Mesothelial cell of epicardium (in vitro differentiated cells): ENCODE results near the gene ZFP62. TPM values are rescaled to one million over a fixed set of nuclear protein-coding genes. Genes with fewer than 3 reads are reported as not detected.

ENCODE experiments used
- DNase-seq, 2 experiments: peaks; one replicate each; pipeline ENCODE4 v3.0.0; 2021; ENCODE audit warnings: low spot score in 2 of 2; ENCODE audit not compliant: unreplicated experiment in 2 of 2
- H3K27ac Mint-ChIP-seq: 2 replicates; pipeline ENCODE4 v1.8.0; 2021; ENCODE audit warnings: mixed read lengths
- H3K27me3 Mint-ChIP-seq: 2 replicates; pipeline ENCODE4 v1.8.0; 2021; ENCODE audit warnings: low read depth, mixed read lengths
- H3K36me3 Mint-ChIP-seq: 2 replicates; pipeline ENCODE4 v1.8.0; 2021; ENCODE audit warnings: mixed read lengths
- H3K4me1 Mint-ChIP-seq: 2 replicates; pipeline ENCODE4 v1.8.0; 2021; ENCODE audit warnings: mixed read lengths
- H3K4me3 Mint-ChIP-seq: 2 replicates; pipeline ENCODE4 v1.8.0; 2021; ENCODE audit warnings: mild to moderate bottlenecking, moderate library complexity, mixed read lengths
- H3K9me3 Mint-ChIP-seq: 2 replicates; pipeline ENCODE4 v1.8.0; 2021; ENCODE audit warnings: mixed read lengths
- total RNA-seq: library from RNA; stranded (reverse); gene quantifications from 3 replicates; pipeline ENCODE4 v1.2.1, GENCODE V29; 2021
- TF ChIP-seq, protein P1 (sequence below): fragments of 200-600 bp; sonication (generic); IDR thresholded peaks from one replicate; pipeline ENCODE4 v1.5.0; 2021; ENCODE audit warnings: antibody characterized with exemption; ENCODE audit not compliant: unreplicated experiment

The ZFP62 gene
- total RNA-seq, 1 donor from 2014 or later: 48.9 TPM

DNA sequence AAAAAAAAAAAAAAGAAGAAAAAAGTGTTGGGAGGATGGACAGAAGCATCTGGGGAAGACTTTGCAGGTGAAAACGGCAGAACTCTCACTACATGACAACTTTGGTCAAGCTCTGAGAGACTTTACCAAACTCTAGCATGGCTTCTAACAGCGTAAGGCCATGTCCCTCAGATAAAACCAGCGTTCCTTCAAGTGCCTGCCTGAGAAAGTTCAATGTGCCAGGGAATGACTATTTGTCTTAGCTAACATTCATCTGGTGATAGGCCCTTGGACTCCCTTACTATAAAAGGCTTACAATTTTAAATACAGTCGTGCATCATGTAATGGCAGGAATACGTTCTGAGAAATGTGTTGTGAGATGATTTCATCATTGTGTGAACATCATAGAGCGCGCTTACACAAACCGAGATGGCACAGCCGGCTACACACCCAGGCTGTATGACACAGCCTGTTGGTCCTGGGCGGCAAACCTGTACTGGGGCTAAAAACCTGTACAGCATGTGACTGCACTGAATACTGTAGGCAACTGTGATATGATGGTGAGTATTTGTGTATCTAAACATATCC is 14.9 kb upstream of the ZFP62 start:
- Mint-ChIP-seq H3K4me1 (no peaks in the 10 kb centered on the region), H3K36me3 (no peaks in the 10 kb centered on the region), H3K27me3 (peaks cover 17% of the 10 kb centered on the region), H3K9me3 (no peaks in the 10 kb centered on the region), H3K27ac (no peak overlapping the region), H3K4me3 (no peak overlapping the region)
- TF ChIP-seq, protein P1, sequence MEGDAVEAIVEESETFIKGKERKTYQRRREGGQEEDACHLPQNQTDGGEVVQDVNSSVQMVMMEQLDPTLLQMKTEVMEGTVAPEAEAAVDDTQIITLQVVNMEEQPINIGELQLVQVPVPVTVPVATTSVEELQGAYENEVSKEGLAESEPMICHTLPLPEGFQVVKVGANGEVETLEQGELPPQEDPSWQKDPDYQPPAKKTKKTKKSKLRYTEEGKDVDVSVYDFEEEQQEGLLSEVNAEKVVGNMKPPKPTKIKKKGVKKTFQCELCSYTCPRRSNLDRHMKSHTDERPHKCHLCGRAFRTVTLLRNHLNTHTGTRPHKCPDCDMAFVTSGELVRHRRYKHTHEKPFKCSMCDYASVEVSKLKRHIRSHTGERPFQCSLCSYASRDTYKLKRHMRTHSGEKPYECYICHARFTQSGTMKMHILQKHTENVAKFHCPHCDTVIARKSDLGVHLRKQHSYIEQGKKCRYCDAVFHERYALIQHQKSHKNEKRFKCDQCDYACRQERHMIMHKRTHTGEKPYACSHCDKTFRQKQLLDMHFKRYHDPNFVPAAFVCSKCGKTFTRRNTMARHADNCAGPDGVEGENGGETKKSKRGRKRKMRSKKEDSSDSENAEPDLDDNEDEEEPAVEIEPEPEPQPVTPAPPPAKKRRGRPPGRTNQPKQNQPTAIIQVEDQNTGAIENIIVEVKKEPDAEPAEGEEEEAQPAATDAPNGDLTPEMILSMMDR: no peak
- DNase-seq: no peak

DNA sequence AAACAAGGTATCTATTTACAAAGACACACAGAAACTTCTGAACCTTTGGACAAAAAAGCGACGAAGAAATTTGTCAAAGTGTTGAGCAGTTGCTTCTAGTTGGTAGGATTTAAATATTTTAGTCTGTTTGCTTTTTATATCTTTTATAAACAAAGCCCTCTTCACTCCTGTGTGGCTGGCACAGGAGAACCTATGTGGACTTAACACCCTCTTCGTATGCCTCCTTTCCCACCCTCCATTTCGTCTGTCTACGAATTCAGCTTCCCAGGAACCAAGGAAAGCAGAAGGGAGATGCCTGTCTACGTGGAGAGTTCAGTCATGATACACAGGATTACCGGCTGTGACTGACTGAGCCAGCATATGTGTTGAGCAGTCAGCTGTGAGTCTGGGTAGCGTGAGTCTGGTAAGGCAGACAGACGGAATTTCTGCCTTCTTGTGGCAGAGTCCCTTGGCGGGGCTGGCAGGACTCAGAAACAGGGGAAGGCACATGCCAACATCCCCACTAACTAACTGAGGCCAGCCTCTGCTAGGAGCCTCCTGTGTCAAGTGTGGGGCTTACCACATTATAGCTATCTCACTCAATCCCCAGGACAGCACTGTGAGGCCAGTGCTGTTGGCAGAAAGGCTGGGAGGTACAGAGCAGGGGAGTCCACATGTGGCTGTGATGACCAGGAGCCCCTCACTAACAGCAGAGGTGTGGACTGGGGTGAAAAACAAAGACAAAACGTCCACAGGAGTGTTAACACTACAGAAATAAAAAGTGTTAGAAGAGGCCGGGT is 13.9 kb upstream of the ZFP62 start:
- TF ChIP-seq, protein P1: no peak
- H3K9me3 Mint-ChIP-seq: no peaks in the 10 kb centered on the region
- DNase-seq: no peak
- no peaks in the 10 kb centered on the region for H3K36me3 Mint-ChIP-seq
- H3K27ac Mint-ChIP-seq: no peak overlapping the region
- H3K4me1 Mint-ChIP-seq: no peaks in the 10 kb centered on the region
- no peak overlapping the region for H3K4me3 Mint-ChIP-seq
- peaks cover 13% of the 10 kb centered on the region for H3K27me3 Mint-ChIP-seq

- TF ChIP-seq, protein P1: no peak
- Mint-ChIP-seq H3K36me3 (no peaks in the 10 kb centered on the region), H3K4me3 (no peak overlapping the region), H3K27ac (no peak overlapping the region), H3K4me1 (no peaks in the 10 kb centered on the region), H3K27me3 (peaks cover 4% of the 10 kb centered on the region), H3K9me3 (no peaks in the 10 kb centered on the region)
- no peak for DNase-seq
These were observed 12.8 kb upstream of the ZFP62 start for GRCh38 chr5:180873615-180874520.

GRCh38 chr5:180872419-180872818 is 11.3 kb upstream of the ZFP62 start:
- no peak for DNase-seq
- Mint-ChIP-seq H3K9me3 (no peaks in the 10 kb centered on the region), H3K36me3 (no peaks in the 10 kb centered on the region), H3K27me3 (peaks cover 4% of the 10 kb centered on the region), H3K27ac (no peak overlapping the region), H3K4me1 (no peaks in the 10 kb centered on the region), H3K4me3 (no peak overlapping the region)
- TF ChIP-seq, protein P1: no peak

DNA sequence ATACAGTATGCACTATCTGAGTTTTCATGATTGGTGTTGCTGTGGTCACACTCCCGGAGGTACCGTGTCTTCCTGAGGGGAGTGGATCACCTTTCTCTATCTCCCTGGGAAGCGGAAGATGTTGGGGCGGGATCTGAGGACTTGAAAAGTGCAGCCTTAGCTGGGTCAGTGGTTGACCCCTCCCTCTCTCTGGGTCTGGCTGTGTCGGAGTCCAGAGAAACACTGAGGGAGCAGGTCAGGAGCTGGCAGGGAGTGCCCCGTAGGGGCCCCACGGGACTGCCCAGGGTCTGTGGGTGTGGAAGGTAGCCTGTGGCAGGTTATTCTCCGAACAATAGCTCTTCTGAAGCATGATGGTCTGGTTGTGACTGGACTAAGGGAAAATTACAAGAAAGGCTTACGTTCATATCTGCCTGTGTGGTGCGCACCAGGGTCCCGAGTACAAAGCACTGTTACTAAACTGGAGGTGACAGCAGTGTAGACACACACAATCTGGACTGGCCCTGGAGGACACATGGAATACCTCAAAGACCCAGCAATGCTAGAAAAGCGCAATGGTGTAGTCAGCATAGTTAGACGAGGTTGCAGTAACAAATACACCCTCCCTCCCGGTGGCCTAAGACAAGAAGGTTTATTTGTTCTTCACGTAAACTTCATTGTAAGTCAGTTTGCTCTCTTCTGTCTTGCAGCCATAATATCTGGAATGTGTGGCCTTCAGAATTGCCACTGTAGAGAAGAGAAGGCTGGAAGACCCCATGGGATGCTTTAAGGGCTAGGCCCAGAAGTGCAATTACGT is 9.4 kb upstream of the ZFP62 start:
- Mint-ChIP-seq H3K9me3 (no peaks in the 10 kb centered on the region), H3K27ac (no peak overlapping the region), H3K27me3 (peaks cover 4% of the 10 kb centered on the region), H3K36me3 (no peaks in the 10 kb centered on the region), H3K4me1 (no peaks in the 10 kb centered on the region), H3K4me3 (no peak overlapping the region)
- no peak for DNase-seq
- TF ChIP-seq, protein P1: no peak
